ENCODE results near the gene LRRC36. TPM values are rescaled to one million over a fixed set of nuclear protein-coding genes. Genes with fewer than 3 reads are reported as not detected.

Gene LRRC36
- total RNA-seq, 1 experiment from 2014 or later: 0.13 TPM

DNA sequence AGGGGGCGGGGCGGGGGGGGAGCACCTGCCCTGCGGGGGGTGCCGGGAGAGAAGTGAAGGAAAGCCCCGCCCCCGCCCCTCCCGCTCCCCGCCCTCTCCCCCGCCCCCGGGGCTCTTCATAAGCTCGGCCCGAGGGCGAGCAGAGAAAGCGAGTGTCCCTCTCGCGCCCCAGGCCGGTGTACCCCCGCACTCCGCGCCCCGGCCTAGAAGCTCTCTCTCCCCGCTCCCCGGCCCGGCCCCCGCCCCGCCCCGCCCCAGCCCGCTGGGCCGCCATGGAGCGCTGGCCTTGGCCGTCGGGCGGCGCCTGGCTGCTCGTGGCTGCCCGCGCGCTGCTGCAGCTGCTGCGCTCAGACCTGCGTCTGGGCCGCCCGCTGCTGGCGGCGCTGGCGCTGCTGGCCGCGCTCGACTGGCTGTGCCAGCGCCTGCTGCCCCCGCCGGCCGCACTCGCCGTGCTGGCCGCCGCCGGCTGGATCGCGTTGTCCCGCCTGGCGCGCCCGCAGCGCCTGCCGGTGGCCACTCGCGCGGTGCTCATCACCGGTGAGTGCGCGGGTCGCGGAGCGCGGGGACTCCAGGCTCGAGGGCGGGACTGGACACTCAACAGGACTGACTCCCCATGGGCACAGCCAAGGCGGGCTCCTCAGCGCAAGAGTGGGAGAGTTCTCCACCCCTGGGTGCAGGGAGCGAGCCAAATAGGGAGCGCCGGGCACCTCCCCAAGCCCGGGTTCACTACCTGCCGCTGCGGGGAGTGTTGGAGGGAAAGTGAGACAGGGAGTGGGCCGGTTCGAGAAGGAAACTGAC lies 104.6 kb downstream of the LRRC36 start, which contains the start of gene HSD11B2 (continued):
- TF ChIP-seq, protein P1, sequence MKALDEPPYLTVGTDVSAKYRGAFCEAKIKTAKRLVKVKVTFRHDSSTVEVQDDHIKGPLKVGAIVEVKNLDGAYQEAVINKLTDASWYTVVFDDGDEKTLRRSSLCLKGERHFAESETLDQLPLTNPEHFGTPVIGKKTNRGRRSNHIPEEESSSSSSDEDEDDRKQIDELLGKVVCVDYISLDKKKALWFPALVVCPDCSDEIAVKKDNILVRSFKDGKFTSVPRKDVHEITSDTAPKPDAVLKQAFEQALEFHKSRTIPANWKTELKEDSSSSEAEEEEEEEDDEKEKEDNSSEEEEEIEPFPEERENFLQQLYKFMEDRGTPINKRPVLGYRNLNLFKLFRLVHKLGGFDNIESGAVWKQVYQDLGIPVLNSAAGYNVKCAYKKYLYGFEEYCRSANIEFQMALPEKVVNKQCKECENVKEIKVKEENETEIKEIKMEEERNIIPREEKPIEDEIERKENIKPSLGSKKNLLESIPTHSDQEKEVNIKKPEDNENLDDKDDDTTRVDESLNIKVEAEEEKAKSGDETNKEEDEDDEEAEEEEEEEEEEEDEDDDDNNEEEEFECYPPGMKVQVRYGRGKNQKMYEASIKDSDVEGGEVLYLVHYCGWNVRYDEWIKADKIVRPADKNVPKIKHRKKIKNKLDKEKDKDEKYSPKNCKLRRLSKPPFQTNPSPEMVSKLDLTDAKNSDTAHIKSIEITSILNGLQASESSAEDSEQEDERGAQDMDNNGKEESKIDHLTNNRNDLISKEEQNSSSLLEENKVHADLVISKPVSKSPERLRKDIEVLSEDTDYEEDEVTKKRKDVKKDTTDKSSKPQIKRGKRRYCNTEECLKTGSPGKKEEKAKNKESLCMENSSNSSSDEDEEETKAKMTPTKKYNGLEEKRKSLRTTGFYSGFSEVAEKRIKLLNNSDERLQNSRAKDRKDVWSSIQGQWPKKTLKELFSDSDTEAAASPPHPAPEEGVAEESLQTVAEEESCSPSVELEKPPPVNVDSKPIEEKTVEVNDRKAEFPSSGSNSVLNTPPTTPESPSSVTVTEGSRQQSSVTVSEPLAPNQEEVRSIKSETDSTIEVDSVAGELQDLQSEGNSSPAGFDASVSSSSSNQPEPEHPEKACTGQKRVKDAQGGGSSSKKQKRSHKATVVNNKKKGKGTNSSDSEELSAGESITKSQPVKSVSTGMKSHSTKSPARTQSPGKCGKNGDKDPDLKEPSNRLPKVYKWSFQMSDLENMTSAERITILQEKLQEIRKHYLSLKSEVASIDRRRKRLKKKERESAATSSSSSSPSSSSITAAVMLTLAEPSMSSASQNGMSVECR (CRISPR knock-in tag; IDR thresholded peaks at IDR 0.05; ENCODE audit: borderline replicate concordance): no peak
- TF ChIP-seq KAT7 (CRISPR knock-in tag; IDR thresholded peaks at IDR 0.05; ENCODE audit: borderline replicate concordance) (peak; percentile 88; the same call in 1 of the 2 replicates), ZNF416 (CRISPR knock-in tag; IDR thresholded peaks at IDR 0.05) (no peak), FOXP1 (CRISPR knock-in tag; IDR thresholded peaks at IDR 0.05; ENCODE audit: borderline replicate concordance) (no peak), SP1 (CRISPR knock-in tag; conservative IDR thresholded peaks at IDR 0.05) (no peak), SMAD3 (CRISPR knock-in tag; IDR thresholded peaks at IDR 0.05; ENCODE audit: borderline replicate concordance) (no peak), TP53 (CRISPR knock-in tag; IDR thresholded peaks at IDR 0.05) (no peak), FOXJ3 (CRISPR knock-in tag; IDR thresholded peaks at IDR 0.05; ENCODE audit: borderline replicate concordance) (no peak), ZBTB21 (CRISPR knock-in tag; IDR thresholded peaks at IDR 0.05; ENCODE audit: borderline replicate concordance) (no peak), ZNF232 (CRISPR knock-in tag; IDR thresholded peaks at IDR 0.05) (no peak; the same call in 1 of the 2 replicates), NR3C1 (CRISPR knock-in tag; conservative IDR thresholded peaks at IDR 0.05; ENCODE audit: low read depth) (no peak), GABPB1 (CRISPR knock-in tag; IDR thresholded peaks at IDR 0.05) (peak; percentile 44; the same call in 1 of the 2 replicates), TEAD4 (CRISPR knock-in tag; IDR thresholded peaks at IDR 0.05) (no peak), CREM (CRISPR knock-in tag; IDR thresholded peaks at IDR 0.05) (no peak), GRHL2 (CRISPR knock-in tag; IDR thresholded peaks at IDR 0.05; ENCODE audit: insufficient replicate concordance, severe bottlenecking) (no peak), HMGA2 (CRISPR knock-in tag; IDR thresholded peaks at IDR 0.05) (no peak)
- TF ChIP-seq, protein P2, sequence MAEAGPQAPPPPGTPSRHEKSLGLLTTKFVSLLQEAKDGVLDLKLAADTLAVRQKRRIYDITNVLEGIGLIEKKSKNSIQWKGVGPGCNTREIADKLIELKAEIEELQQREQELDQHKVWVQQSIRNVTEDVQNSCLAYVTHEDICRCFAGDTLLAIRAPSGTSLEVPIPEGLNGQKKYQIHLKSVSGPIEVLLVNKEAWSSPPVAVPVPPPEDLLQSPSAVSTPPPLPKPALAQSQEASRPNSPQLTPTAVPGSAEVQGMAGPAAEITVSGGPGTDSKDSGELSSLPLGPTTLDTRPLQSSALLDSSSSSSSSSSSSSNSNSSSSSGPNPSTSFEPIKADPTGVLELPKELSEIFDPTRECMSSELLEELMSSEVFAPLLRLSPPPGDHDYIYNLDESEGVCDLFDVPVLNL (CRISPR knock-in tag; IDR thresholded peaks at IDR 0.05; ENCODE audit: borderline replicate concordance, low read depth): no peak
- TF ChIP-seq, protein P3, sequence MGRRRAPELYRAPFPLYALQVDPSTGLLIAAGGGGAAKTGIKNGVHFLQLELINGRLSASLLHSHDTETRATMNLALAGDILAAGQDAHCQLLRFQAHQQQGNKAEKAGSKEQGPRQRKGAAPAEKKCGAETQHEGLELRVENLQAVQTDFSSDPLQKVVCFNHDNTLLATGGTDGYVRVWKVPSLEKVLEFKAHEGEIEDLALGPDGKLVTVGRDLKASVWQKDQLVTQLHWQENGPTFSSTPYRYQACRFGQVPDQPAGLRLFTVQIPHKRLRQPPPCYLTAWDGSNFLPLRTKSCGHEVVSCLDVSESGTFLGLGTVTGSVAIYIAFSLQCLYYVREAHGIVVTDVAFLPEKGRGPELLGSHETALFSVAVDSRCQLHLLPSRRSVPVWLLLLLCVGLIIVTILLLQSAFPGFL (CRISPR knock-in tag; IDR thresholded peaks at IDR 0.05; ENCODE audit: borderline replicate concordance): no peak
- TF ChIP-seq, protein P4, sequence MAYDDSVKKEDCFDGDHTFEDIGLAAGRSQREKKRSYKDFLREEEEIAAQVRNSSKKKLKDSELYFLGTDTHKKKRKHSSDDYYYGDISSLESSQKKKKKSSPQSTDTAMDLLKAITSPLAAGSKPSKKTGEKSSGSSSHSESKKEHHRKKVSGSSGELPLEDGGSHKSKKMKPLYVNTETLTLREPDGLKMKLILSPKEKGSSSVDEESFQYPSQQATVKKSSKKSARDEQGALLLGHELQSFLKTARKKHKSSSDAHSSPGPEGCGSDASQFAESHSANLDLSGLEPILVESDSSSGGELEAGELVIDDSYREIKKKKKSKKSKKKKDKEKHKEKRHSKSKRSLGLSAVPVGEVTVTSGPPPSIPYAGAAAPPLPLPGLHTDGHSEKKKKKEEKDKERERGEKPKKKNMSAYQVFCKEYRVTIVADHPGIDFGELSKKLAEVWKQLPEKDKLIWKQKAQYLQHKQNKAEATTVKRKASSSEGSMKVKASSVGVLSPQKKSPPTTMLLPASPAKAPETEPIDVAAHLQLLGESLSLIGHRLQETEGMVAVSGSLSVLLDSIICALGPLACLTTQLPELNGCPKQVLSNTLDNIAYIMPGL (CRISPR knock-in tag; IDR thresholded peaks at IDR 0.05): 0 out of 2 replicates have a peak, but pooled peaks have one; percentile 16
- TF ChIP-seq, protein P5, sequence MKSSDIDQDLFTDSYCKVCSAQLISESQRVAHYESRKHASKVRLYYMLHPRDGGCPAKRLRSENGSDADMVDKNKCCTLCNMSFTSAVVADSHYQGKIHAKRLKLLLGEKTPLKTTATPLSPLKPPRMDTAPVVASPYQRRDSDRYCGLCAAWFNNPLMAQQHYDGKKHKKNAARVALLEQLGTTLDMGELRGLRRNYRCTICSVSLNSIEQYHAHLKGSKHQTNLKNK (CRISPR knock-in tag; IDR thresholded peaks at IDR 0.05): no peak
- TF ChIP-seq, protein P6, sequence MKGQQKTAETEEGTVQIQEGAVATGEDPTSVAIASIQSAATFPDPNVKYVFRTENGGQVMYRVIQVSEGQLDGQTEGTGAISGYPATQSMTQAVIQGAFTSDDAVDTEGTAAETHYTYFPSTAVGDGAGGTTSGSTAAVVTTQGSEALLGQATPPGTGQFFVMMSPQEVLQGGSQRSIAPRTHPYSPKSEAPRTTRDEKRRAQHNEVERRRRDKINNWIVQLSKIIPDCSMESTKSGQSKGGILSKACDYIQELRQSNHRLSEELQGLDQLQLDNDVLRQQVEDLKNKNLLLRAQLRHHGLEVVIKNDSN (CRISPR knock-in tag; IDR thresholded peaks at IDR 0.05): no peak
- TF ChIP-seq, protein P7, sequence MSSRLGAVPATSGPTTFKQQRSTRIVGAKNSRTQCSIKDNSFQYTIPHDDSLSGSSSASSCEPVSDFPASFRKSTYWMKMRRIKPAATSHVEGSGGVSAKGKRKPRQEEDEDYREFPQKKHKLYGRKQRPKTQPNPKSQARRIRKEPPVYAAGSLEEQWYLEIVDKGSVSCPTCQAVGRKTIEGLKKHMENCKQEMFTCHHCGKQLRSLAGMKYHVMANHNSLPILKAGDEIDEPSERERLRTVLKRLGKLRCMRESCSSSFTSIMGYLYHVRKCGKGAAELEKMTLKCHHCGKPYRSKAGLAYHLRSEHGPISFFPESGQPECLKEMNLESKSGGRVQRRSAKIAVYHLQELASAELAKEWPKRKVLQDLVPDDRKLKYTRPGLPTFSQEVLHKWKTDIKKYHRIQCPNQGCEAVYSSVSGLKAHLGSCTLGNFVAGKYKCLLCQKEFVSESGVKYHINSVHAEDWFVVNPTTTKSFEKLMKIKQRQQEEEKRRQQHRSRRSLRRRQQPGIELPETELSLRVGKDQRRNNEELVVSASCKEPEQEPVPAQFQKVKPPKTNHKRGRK (CRISPR knock-in tag; IDR thresholded peaks at IDR 0.05; ENCODE audit: borderline replicate concordance): no peak
- TF ChIP-seq, protein P8, sequence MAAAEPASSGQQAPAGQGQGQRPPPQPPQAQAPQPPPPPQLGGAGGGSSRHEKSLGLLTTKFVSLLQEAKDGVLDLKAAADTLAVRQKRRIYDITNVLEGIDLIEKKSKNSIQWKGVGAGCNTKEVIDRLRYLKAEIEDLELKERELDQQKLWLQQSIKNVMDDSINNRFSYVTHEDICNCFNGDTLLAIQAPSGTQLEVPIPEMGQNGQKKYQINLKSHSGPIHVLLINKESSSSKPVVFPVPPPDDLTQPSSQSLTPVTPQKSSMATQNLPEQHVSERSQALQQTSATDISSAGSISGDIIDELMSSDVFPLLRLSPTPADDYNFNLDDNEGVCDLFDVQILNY (CRISPR knock-in tag; IDR thresholded peaks at IDR 0.05): 0 out of 2 replicates have a peak, but pooled peaks have one; percentile 49
- TF ChIP-seq, protein P9, sequence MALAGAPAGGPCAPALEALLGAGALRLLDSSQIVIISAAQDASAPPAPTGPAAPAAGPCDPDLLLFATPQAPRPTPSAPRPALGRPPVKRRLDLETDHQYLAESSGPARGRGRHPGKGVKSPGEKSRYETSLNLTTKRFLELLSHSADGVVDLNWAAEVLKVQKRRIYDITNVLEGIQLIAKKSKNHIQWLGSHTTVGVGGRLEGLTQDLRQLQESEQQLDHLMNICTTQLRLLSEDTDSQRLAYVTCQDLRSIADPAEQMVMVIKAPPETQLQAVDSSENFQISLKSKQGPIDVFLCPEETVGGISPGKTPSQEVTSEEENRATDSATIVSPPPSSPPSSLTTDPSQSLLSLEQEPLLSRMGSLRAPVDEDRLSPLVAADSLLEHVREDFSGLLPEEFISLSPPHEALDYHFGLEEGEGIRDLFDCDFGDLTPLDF (CRISPR knock-in tag; IDR thresholded peaks at IDR 0.05): no peak

Measured in WTC11 (cell line).